K562 (cell line): ENCODE measurements around the gene ABI2. TPM values are rescaled to one million over a fixed set of nuclear protein-coding genes. Genes with fewer than 3 reads are reported as not detected.

Experiments used
- DPF2 ChIP-seq: fragments of 450-650 bp; IDR thresholded peaks from 2 replicates; pipeline ENCODE4 v1.6.1; 2016
- GATAD2B ChIP-seq: fragments of 450-650 bp; IDR thresholded peaks from 2 replicates; pipeline ENCODE4 v1.6.1; 2017; ENCODE audit warnings: mild to moderate bottlenecking, borderline replicate concordance
- HCFC1 ChIP-seq: IDR thresholded peaks from 2 replicates; pipeline ENCODE4 v1.6.1; 2012; ENCODE audit warnings: low read depth, low read length, improper control_type of control experiment
- KDM1A ChIP-seq, 2 experiments: fragments of 450-650 bp; IDR thresholded peaks; 2 replicates each; pipeline ENCODE4 v1.6.1; 2016; ENCODE audit warnings: mild to moderate bottlenecking in 2 of 2
- MCM5 ChIP-seq: fragments of 450-650 bp; IDR thresholded peaks from 2 replicates; pipeline ENCODE4 v1.6.1; 2016; ENCODE audit warnings: low read depth
- MEIS2 ChIP-seq: fragments of 450-650 bp; IDR thresholded peaks from 2 replicates; pipeline ENCODE4 v1.6.1; 2014; ENCODE audit warnings: mild to moderate bottlenecking; ENCODE audit not compliant: partially characterized antibody
- NFATC3 ChIP-seq: fragments of 450-650 bp; IDR thresholded peaks from 2 replicates; pipeline ENCODE4 v1.6.1; 2017; ENCODE audit warnings: mild to moderate bottlenecking
- POLR3A ChIP-seq: IDR thresholded peaks from 2 replicates; pipeline ENCODE4 v1.6.1; 2011; ENCODE audit warnings: borderline replicate concordance, mild to moderate bottlenecking, moderate library complexity; ENCODE audit not compliant: insufficient read length, insufficient read depth; ENCODE audit errors: extremely low read depth
- RFX7 ChIP-seq: fragments of 250-450 bp; sonication (Bioruptor Pico); IDR thresholded peaks from 2 replicates; pipeline ENCODE4 v1.5.1; 2021; ENCODE audit warnings: mild to moderate bottlenecking
- TAL1 ChIP-seq: fragments of 450-650 bp; IDR thresholded peaks from 2 replicates; pipeline ENCODE4 v1.6.1; 2016; ENCODE audit warnings: mild to moderate bottlenecking
- ZBTB40 ChIP-seq, 2 experiments: fragments of 450-650 bp in 1 of 2; sonication (generic) in 1 of 2; formaldehyde crosslinking in 1 of 2; IDR thresholded peaks; 2 replicates each; pipeline versions ENCODE4 v1.7.1 to v1.9.0; 2016 to 2022; ENCODE audit warnings: inconsistent platforms in 1 of 2, mild to moderate bottlenecking in 1 of 2, missing genetic modification reagents in 1 of 2
- ZNF124 ChIP-seq: sonication (generic); formaldehyde crosslinking; IDR thresholded peaks from 2 replicates; pipeline ENCODE4 v1.8.1; 2022; ENCODE audit warnings: missing genetic modification reagents
- ZNF143 ChIP-seq: sonication (generic); formaldehyde crosslinking; IDR thresholded peaks from 2 replicates; pipeline ENCODE4 v1.9.0; 2022; ENCODE audit warnings: mild to moderate bottlenecking, missing genetic modification reagents
- ZNF274 ChIP-seq: IDR thresholded peaks from 2 replicates; pipeline ENCODE4 v1.6.1; 2011; ENCODE audit warnings: low read depth, mild to moderate bottlenecking, low read length, moderate library complexity, borderline replicate concordance
- polyA plus RNA-seq, 8 experiments: library from polyadenylated mRNA; depleted of rRNA in 4 of 8; stranded (reverse) in 5 of 8; unstranded in 3 of 8; fragments of >200 nt; fragmentation: Nextera tagmentation in 2 of 8; fragmentation: Illumina TruSeq in 1 of 8; extraction: Ambion mirVana in 2 of 8; extraction: Trizol in 1 of 8; gene quantifications; 2 replicates each; pipeline versions ENCODE4 v1.2.1 to v1.2.3, GENCODE V29; 2011 to 2014; ENCODE audit warnings: inconsistent platforms in 1 of 8, missing spikeins in 1 of 8
- total RNA-seq, 7 experiments: library from RNA; depleted of rRNA in 6 of 7; stranded (reverse); fragments of >200 nt in 6 of 7; fragmentation: Illumina TruSeq in 2 of 7; extraction: Trizol in 2 of 7; gene quantifications; 2 replicates each; pipeline versions ENCODE4 v1.2.1 to v1.2.3, GENCODE V29; 2011 to 2021; ENCODE audit warnings: low replicate concordance in 1 of 7
- TF ChIP-seq, protein P1 (sequence below): fragments of 450-650 bp; IDR thresholded peaks from 2 replicates; pipeline ENCODE4 v1.6.1; 2014; ENCODE audit warnings: low read depth, mild to moderate bottlenecking, moderate library complexity, borderline replicate concordance

The ABI2 gene
- total and polyA plus RNA-seq, 9 of the 15 experiments (the other 6 are each of a cell fraction or from before 2014, with no cell fraction given), result 5.3 to 24.3 (median 12.2) TPM

GRCh38 chr2:203366639-203367466, 38.7 kb downstream of the ABI2 start (continued):
- peak; percentile 61; the same call in 1 of the 2 replicates for TF ChIP-seq TAL1
- TF ChIP-seq NFATC3, result no peak
- no peak for TF ChIP-seq ZBTB40 (IDR thresholded peaks at IDR 0.05)
- TF ChIP-seq ZBTB40 (CRISPR knock-in tag; IDR thresholded peaks at IDR 0.05), result no peak
- no peak for TF ChIP-seq ZNF124 (CRISPR knock-in tag)
- TF ChIP-seq DPF2, result 0 out of 2 replicates have a peak, but pooled peaks have one; percentile 20
- TF ChIP-seq KDM1A (IDR thresholded peaks at IDR 0.05), result peak in 1 of 2 experiments; percentile 26; a peak in 1 of 4 replicates
- no peak for TF ChIP-seq ZNF143
- TF ChIP-seq GATAD2B, result no peak
- no peak for TF ChIP-seq HCFC1
- TF ChIP-seq RFX7 (CRISPR knock-in tag), result no peak
- TF ChIP-seq MEIS2, result peak; percentile 36
- no peak for TF ChIP-seq POLR3A
- TF ChIP-seq, protein P1, sequence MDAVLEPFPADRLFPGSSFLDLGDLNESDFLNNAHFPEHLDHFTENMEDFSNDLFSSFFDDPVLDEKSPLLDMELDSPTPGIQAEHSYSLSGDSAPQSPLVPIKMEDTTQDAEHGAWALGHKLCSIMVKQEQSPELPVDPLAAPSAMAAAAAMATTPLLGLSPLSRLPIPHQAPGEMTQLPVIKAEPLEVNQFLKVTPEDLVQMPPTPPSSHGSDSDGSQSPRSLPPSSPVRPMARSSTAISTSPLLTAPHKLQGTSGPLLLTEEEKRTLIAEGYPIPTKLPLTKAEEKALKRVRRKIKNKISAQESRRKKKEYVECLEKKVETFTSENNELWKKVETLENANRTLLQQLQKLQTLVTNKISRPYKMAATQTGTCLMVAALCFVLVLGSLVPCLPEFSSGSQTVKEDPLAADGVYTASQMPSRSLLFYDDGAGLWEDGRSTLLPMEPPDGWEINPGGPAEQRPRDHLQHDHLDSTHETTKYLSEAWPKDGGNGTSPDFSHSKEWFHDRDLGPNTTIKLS, result no peak
- no peak for TF ChIP-seq MCM5
- TF ChIP-seq ZNF274, result no peak
